ENCODE results near the gene KRT75.
"Not testable (repeated sequence)": the region's sequence is repeated elsewhere in the genome, so short reads cannot be mapped to it uniquely, and the experiment has no call there.

Gene KRT75

DNA sequence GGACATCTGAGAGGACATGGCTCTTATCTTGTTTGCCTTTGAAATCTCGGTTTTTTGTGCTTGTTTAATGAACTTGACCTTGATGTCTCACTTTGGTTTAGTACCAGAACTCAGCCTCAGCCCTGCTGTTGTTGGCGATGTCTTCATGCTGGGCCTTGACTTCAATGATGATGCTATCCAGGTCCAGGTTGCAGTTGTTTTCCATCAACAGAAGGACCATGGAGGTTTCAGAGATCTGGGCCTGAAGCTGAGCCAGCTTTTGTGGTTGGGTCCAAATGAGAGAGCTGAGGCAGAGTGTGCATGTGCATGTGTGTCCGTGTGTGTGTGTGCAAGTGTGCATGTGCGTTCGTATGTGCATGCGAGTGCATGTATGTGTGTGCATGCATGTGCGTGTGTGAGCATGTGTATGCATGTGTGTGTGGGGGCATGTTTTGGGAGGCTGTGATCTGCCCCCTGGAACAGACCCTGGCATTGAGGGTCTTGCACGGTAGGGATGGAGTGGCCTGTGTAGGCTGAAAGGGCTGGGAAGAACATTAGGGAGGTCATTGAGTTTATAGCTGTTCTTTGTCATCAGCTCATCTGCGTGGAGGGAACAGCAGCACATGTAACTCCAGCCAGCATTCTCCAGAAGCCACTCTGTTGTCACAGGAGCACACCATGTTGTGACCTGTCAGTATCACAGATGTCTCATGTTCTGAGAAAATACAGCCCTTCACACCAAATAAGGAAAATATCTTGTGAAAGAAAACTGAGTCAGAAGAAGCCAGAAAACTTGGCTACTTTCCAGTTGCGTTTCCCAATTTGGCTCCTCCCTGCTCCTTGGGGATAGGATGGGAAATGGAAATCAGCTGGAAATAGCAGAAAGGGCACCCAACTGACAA lies 18.1 kb downstream of the KRT75 start:
- DNase-seq = no peak

DNA sequence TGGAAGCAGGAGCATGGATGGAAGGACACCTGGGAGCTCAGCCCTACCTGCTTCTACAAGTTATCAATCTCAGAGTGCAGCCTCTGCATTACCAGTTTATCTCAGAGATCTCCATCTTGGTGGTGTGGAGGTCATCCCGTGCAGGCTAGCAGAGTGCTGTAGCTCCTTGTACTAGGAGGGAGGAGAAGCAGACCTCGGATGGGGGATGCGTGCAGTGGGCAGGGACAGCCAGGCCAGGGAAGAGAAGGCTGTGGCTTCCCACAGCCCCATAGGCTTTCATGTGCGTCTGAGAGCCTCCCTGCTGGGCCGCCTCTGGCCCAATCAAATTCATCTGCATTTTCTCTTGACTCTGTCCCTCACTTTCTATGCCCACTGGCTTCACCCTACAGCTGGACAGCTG lies 19.2 kb downstream of the KRT75 start:
- no peak for DNase-seq

DNA sequence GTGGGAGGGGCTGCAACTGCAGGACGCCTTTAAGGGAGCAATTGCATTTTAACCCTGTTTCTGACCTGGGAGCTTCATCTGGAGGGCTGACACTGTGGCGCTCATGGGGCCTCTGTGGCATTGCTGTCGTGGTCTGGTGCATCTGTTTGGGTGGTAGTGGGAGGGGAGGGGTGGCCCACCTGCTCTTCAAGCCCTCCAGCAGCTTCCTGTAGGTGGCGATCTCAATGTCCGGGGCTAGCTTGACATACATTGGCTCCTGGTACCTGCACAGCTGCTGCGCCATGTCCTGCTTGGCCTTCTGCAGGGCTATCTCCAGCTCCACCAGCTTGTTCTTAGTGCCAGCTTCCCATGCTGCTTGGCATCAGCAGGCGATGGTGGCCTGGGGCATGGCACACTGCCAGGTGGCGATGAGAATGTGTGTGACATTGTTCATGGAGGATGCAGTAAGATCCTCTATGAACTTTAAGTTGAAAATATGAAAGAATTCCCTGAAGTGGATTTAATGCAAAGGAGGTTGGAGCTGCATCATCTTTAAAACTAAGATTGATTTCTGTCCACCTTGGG lies 20.3 kb downstream of the KRT75 start:
- no peak for DNase-seq

DNA sequence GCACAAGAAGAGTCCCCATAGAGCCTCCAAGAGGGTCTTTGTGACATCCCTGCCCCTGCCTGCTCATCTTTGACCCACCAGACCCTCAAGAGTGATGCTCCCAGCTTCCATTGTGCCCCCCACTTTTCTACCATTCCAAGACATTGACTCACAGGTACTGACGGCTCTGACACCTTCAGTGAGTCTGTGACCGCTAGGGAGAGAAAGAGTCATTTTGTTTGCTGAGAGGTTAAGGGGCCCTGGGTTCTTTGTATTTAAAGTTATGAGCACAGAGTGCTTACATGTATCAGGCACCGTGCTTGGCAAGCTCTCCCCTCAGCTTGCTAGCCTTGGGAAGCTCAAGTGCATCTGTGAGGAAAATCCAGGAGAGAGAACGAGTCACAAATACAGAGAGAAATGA lies 21.0 kb downstream of the KRT75 start:
- no peak for DNase-seq

DNA sequence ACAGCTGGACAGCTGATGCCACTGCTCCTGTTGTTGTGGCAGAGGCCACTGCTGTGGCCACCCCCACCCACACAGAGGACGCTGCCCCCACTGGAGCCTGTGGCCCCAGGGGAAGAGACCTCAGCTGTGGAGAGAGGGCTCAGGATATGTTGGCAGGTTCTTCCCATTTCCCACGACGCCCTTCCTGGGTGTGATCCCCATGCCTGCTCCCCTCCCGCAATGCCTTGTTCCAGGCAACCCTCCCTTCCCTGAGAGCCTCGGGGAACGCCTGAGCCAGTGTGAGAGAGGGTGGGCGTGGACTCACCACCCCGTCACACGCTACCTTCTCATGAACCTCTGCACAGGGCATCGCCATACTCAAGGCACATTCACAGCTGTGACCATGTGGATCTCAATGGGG lies 22.4 kb downstream of the KRT75 start:
- DNase-seq = no peak

DNA sequence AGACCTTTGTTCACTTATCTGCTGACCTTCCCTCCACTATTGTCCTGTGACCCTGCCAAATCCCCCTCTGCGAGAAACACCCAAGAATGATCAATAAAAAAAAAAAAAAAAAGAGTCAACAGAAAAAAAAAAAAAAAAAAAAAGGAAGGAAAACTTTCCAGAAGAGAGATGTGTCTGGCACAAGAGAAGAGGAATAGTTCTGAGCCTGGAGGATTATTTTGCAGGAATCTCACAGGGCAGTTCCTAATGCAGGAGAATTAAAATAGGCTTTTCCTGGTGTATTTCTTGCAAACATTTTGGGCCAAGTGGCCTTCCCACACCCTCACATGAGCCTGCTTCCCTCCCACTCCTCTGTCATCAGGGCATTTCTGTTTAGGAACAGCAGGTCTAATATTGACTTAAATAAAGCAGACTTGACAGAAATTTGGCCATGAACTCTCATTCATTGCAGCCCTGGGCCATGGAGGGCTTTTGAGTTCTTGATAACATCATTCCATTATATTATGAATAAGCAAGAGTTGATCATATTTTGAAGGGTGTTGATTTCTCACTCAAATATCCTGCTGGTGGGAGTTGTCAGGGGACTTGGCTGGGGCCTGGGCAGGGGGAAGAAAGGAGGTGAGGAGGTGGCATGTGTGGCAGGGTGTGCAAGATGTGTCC lies 23.5 kb downstream of the KRT75 start:
- not testable (repeated sequence) for DNase-seq

DNA sequence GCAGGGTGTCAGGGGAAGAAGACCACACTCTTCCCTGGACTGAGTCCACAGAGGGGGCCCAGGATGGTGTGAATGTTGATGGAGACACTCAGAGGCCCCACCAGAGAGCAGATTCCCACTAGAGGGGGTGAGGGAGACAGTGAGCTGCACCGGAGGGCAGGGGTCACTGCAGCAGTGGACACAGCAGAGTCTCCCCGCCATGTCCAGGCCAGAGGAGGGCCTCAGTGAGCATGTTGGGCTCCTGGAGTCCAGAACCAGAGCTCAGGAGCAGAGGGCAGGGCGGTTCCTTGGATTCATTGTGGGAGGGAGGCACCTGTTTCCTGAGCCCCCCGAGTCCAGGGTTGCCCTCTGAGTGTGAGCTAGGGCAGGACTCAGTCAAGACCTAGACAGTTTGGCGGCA lies 26.3 kb downstream of the KRT75 start:
- DNase-seq = no peak

DNA sequence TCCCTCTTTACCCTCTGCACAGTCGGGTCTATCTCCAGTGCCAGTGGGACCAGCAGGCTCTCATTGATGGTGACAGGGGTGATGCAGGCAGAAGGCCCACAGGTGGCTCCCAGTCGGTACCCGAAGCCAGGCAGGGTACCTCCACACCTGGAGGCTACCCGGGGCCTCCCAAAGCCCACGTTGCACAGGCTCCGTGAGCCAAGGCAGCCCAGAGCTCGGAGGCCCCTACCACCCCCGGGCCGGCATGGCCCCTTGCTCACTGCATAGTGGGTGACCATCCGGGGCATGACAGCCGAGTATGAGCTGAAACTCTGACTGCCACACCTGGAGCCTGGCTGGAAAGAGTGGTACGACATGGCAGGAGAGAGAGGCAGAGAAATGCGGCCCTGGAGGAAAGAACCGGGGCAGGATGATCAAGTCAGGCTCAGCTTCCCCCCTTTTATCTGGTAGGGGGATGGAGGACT lies 28.2 kb downstream of the KRT75 start, which contains the start of gene KRT82:
KRT82 (minus strand) TSS at position 414 of the 464 bp plus-strand sequence; CDS start at position 356, 58 bp downstream.
- DNase-seq = no peak

DNA sequence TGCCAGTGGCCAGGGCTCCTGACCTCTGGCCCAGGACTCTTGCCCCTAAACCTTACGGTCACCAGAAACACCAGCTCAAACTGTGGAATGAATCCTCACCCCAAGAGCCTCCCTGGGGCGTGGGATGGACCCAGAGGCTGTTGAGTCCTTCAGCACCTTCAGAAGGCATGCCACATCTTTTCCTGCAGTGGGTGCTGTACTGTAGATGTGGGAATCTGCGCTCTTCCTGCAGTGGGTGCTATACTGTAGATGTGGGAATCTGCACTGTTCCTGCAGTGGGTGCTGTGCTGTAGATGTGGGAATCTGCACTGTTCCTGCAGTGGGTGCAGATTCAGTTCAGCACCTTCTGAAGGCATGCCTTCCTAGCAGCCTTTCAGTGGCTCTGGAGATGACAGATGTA lies 29.2 kb downstream of the KRT75 start:
- DNase-seq = no peak

DNA sequence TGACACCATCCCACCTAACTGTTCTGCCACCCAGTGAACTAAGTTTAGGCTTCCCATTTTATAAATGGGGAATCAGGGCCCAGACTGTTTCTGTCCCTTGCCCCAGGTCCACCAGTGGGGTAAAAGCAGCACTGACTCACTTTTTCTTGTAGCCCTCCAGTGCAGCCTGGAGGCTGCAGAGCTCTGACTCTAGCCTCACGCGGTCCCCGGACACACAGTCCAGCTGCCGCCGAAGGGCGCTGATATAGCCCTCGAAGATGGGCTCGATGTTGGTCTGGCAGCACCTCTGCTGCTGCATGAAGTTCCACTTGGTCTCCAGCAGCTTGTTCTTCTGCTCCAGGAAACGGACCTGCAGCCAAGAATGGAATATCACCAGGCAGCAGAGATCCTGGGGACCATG lies 30.6 kb downstream of the KRT75 start:
- DNase-seq = no peak

DNA sequence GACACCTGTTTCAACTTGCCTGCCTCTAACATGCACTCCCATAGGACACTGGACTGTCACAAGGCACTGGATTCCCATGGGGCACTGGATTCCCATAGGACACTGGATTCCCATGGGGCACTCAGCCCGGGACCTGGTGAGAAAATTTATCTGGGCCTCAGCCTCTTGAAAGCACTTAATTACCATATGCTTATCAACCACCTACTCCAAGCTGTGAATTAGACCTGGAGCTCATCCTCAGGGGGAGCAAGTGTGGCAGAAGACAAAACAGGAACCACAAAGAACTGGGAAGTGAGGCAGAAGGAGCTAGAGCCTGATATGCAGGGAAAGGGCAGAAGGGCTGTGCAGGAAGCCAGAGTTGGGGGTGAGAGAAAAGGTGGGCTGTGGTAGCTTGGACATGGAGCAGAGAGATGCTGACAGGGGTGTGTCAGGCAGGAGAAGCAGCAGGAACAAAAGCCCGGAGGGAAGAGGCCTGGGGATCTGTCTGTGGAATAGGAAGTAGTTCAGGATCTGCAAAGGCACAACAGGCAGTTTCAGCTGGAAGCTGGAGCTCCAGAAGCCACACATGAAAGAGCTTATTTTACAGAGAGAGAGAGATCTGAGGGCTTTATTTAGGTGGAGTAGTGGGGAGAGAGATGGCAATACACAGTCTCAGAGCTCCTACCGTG lies 31.2 kb downstream of the KRT75 start:
- DNase-seq = no peak

DNA sequence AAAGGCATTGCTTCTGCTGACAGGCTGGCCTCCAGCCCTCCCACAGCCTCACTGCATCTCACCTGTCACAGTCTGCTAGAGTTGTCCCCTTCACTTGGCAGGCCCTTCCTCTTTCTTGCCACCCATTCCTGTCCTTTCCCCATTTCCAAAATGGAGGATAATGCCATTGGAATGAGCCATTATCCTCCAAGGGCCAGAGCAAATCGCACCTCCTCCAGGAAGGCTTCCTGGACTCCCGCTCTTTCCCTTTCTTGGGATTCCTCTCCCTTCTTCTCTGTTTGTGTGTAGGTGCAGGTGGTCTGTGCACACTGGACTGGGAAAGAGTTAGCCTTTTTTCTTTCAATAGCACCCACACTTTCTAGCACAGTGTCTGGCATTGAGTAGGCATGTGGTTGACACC lies 31.8 kb downstream of the KRT75 start:
- DNase-seq = no peak

DNA sequence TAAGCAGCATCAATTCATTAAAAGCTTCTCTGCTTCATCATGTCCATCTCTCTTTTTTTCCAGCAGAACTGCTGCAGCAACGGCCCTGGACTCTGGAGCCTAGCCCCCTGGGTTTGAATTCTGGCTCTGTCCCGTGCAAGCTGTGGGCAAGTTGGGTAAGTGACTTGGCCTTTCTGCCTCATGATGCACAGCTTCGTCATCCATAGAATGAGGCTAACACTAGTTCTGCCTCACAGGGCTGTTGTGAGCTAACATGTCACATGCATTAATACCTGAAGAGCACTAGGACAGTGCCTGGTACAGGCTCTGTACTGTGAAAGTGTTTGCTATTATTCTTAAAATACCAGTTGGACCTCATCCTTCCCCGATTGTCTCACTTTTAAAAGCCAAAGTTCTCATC lies 32.2 kb downstream of the KRT75 start:
- no peak for DNase-seq

DNA sequence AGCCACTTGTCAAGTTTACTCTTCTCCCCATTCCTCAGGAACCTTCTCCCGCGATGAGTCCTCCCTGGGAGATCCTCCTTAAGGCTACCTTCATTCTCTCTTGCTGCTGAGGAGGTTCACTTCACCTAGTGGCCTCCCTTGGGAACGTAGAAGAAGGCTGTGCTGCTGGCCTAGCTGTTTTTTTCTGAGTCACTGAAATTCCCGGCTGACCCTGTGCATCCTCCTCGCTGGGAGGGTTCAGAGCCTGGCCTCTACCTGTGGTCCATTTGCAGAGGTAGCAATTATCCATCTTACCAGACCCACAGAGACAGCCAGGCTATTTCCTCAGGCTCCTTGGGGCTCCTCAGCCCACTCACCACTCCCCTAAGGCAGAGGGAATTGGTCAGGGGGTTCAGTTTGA lies 32.6 kb downstream of the KRT75 start:
- DNase-seq = no peak

DNA sequence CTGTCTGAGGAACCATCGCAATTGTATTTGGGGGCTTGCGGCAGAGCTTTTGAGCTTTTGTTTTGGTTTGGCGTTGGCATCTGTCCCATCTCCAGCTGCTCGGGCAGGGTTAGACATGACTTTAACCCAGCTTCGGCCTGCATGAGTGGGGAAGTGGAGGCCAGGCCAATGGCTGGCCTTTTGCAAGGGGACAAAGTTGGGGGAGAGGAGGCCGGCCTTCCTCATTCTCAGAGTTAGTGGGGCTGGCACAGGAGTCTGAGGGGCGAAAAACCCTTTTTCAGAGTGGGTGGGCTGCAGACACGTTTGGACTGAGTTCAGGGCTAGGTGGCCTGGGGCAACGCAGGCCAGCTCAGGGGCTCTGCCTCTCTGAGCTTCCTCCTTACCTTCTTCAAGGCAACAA lies 33.3 kb downstream of the KRT75 start:
- no peak for DNase-seq

DNA sequence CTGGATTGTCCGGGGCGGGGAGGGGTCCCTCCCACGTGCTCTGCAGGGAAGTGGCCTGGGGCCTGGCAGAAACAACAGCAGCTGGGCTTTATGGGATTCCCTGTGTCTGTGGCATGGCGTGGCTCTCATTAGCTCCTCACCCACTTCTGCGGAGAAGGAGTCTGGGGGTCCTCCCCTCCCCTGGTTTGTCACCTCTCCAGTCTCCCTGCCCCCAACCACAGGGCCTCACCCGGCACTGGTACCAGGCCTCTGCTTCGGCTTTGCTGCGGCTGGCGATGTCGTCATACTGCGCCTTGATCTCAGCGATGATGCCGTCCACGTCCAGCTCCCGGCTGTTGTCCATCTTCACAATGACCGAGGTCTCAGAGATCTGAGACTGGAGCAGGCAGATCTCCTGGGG lies 34.4 kb downstream of the KRT75 start:
- no peak for DNase-seq

DNA sequence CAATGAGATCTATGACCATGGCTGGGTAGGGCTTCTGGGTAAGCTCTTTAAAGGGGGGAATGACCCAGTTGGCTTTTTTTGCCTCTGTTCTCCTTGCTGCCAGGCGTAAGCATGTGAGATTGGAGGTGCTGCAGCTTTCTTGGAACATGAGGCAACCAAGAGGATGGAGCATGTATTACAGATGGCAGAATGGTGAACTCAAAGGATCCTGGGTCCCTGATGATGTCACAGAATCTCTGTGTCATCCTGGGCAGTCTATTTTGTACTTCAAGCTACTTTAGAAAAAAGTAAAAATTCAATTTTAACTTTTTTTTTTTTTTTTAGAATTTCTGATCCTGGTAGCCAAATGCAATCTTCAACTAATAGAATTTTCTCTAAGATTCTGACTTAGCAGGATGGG lies 36.0 kb downstream of the KRT75 start:
- DNase-seq = no peak

DNA sequence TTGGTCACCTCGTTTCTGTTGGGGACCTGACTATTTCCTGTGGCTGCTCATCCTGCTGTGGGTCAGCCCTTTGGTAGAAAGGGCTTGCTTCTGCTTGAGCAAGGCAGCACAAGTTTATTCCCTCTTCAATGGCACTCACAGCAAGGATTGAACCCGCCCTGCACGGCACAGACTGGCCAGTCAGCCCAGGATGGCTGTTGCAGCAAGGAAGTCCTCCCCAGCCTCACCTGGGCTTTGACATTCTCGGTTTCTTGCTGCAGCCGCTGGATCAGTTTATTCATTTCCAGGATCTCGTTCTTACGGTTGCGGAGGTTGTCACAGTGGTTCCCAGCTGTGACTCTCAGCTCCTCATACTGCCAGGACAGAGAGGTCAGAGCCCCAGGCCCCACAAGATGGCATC lies 37.5 kb downstream of the KRT75 start:
- DNase-seq = no peak

DNA sequence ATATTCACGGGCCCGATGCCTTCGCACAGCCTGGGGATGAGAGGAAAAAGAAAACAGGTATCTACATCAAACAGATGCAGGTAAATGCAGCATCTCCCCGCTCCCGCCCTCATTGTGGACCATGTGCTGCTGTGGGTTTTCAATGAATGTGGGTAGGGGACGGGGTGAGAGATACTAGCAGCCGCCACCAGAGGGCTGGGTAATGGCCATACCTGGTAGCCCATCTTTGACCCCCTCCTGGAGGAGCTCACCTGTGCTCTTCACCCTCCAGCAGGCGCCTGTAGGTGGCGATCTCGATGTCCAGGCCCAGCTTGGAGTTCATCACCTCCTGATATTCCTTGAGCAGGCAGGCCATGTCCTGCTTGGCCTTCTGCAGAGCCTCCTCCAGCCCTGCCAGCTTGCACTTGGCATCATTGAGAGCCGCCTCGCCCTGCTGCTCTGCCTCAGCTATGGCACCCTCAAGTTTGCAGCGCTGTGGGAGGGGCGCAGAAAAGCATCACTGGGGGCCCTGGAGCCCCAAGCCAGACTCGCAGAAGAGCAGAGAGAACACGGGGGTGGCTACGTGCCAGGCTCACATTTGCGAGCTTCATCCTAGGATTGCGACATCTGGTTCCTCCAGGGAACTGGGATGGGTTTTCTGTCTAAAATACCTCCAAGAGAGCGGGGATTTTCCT lies 38.3 kb downstream of the KRT75 start:
- no peak for DNase-seq

DNA sequence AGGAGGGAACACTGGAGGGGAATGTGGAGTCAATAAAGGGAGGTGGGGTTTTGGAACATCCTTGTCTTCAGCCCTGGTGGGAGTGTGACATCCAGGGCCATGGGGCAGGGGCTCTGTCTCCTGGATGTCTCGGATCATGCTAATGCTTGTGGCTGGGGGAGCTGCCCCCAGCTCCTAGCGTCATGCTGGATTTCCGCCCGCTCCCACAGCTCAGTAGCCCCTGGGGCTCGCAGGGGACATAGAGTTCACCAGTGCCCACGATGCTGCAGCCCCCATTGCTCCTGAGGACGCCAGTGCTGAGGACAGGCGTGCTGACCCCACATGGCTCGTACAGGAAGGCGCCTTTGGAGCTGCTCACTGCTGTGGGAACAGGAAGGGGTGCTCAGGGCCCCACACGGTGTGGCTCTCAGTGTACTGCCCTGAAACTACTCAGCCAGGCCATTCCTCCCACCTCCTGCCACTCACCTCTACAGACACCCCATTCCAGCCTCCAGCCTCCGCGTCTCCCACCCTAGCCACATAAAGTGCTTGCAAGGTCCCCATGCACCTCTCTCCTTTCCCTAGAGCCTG lies 39.2 kb downstream of the KRT75 start:
- no peak for DNase-seq

DNA sequence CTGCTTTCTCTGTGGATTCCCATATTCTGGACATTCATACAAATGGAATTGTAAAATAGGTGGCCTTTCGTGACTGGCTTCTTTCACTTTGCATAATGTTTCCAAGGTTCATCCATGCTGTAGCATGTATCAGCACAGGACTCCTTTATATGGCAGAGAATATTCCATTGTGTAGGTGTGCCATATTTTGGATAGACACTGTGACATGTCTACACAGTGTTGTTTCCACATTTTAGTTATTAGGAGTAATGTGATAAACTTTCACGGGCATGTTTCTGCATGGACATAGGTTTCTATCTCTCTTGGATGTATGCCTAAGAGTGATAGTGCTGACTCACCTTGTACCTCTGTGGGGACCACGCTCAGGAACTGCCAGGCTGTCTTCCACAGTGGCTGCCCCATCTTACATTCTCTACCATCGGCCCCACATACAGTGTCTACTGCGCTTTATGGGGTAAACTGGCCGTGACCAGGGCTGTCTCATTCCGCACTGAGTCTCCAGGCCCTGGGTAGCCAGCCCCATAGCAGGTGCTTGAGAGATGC lies 41.6 kb downstream of the KRT75 start:
- no peak for DNase-seq

DNA sequence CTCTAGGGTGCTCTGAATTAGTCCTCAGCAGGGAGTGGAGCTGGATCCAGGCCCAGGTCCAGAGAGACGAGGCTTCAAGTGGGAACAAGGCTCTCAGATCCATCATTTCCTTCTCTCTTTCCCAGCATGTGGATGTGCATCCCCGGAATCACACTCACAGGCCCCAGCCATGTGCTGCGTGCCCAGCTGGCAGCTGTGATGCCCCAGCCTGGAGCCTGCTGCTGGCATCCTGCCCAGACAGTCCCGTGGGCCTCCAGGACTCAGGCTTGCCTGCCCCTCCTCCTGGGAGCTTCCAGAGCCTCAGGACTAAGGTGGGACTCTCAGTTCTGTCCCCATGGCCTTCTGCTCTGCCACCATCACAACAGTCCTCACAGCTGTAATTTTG lies 42.6 kb downstream of the KRT75 start:
- DNase-seq = no peak
